ENCODE data around the gene P2RY6. TPM values are rescaled to one million over a fixed set of nuclear protein-coding genes. Genes with fewer than 3 reads are reported as not detected.

The P2RY6 gene
- total and polyA plus RNA-seq, 10 of the 15 experiments (the other 5 are each of a cell fraction or from before 2014, with no cell fraction given) = 0.05 to 0.90 (median 0.22) TPM; not detected in 4

GRCh38 chr11:73335204-73335923 lies 63.2 kb downstream of the P2RY6 start:
- Histone ChIP-seq H4K20me1 (ENCODE audit: control insufficient read depth, insufficient read depth) (no peaks in the 10 kb centered on the region), H3K4me3 (no peak overlapping the region), H2AFZ (ENCODE audit: control insufficient read depth, low read depth, low read length) (no peak overlapping the region; the same call in 1 of the 2 replicates), H3K27me3 (replicated peaks in 1 of 2; ENCODE audit: control insufficient read depth in 2 of 2, insufficient read depth in 2 of 2, low read length in 1 of 2) (no peaks in the 10 kb centered on the region), H3K4me1 (ENCODE audit: control insufficient read depth, insufficient read depth, low read length) (peaks cover 14% of the 10 kb centered on the region), H3K4me2 (ENCODE audit: control insufficient read depth, insufficient read depth) (no peak overlapping the region; the same call in 1 of the 2 replicates), H3K27ac (ENCODE audit: control insufficient read depth, insufficient read depth) (0 out of 2 replicates have a peak overlapping the region, but pooled peaks have one; percentile 40), H3K9me3 (replicated peaks; ENCODE audit: control insufficient read depth, insufficient read depth, low read length) (no peaks in the 10 kb centered on the region), H3K9ac (ENCODE audit: control insufficient read depth, insufficient read depth, low read length) (peak overlapping the region; percentile 32; the same call in 1 of the 2 replicates), H3K79me2 (ENCODE audit: control insufficient read depth, insufficient read depth, low read length) (no peaks in the 10 kb centered on the region), H3K36me3 (ENCODE audit: control insufficient read depth in 2 of 2, insufficient read depth in 2 of 2, low read length in 1 of 2) (0 out of 4 replicates have a peak, but pooled peaks cover 0 to 2% of the 10 kb centered on the region in 2 experiments)
- WGBS (ENCODE audit: insufficient coverage, insufficient replicate concordance, low lambda C conversion rate, missing lambda C conversion rate) = 25% methylated on average over 3 of the region's 4 CpGs
- DNase-seq (ENCODE audit: low read depth, low spot score) (no peak), FAIRE-seq (peak; percentile 49), ATAC-seq (peak; percentile 78)
- intact Hi-C loops (cut with micrococcal nuclease; ENCODE audit: unreplicated experiment) (loop anchor here (1.0 to 2.0 kb wide), 4 partner anchors 28 to 151 kb away; no protein-coding TSS in a partner anchor), in situ Hi-C loops (cut with MboI) (loop anchor here (5.0 kb wide), 1 partner anchor 43 kb away; no protein-coding TSS in a partner anchor)
- ChIA-PET SMC1A (ENCODE audit: uncharacterized antibody, unreplicated experiment) (interaction anchor here (0.5 to 6.2 kb wide), 17 partner anchors 8 to 354 kb away, joined by 3 to 134 read pairs (median 6); partner anchors contain the start of gene ARHGEF17), RAD21 (ENCODE audit: unreplicated experiment) (interaction anchor here (0.5 to 6.2 kb wide), 25 partner anchors 10 to 448 kb away, joined by 3 to 227 read pairs (median 4); partner anchors contain the start of gene ARHGEF17), CTCF (interaction anchor here (0.5 to 9.3 kb wide), 43 partner anchors 8 to 865 kb away, joined by 3 to 326 read pairs (median 4); partner anchors contain the start of gene ARHGEF17), POLR2A (interaction anchor here (0.6 to 3.0 kb wide), 7 partner anchors 8 to 178 kb away, joined by 3 to 26 read pairs (median 5); partner anchors contain the start of gene ARHGEF17)
- no TSS peak for BruUV-seq (replicated peaks)
- TF ChIP-seq ASH2L (IDR thresholded peaks at IDR 0.05; ENCODE audit: borderline replicate concordance, low read depth) (no peak), FOXK2 (IDR thresholded peaks at IDR 0.05) (no peak), YY1 (IDR thresholded peaks at IDR 0.05; ENCODE audit: low read depth, low read length) (peak; percentile 75), TCF7 (IDR thresholded peaks at IDR 0.05; ENCODE audit: borderline replicate concordance) (no peak), BCLAF1 (IDR thresholded peaks at IDR 0.05) (no peak), BMI1 (IDR thresholded peaks at IDR 0.05; ENCODE audit: borderline replicate concordance) (no peak), ATF3 (IDR thresholded peaks at IDR 0.05; ENCODE audit: borderline replicate concordance, extremely low read depth, low read depth, low read length) (no peak), TCF12 (IDR thresholded peaks at IDR 0.05; ENCODE audit: low read depth, low read length) (no peak), CHD4 (IDR thresholded peaks at IDR 0.05) (no peak), SPI1 (IDR thresholded peaks at IDR 0.05; ENCODE audit: borderline replicate concordance, insufficient read depth, low read depth, low read length) (peak; percentile 38; the same call in 1 of the 2 replicates), TCF3 (IDR thresholded peaks at IDR 0.05; ENCODE audit: borderline replicate concordance, insufficient read depth, low read depth, low read length) (no peak), CHD2 (IDR thresholded peaks at IDR 0.05; ENCODE audit: borderline replicate concordance, low read depth, low read length) (no peak), EGR1 (IDR thresholded peaks at IDR 0.05; ENCODE audit: borderline replicate concordance in 1 of 2, low read depth in 2 of 2, low read length in 2 of 2) (no peak), ZNF217 (IDR thresholded peaks at IDR 0.05) (no peak), ZNF622 (IDR thresholded peaks at IDR 0.05) (no peak), PML (IDR thresholded peaks at IDR 0.05; ENCODE audit: low read length) (no peak), RBBP5 (conservative IDR thresholded peaks at IDR 0.05) (no peak), FOS (IDR thresholded peaks at IDR 0.05; ENCODE audit: borderline replicate concordance, extremely low read depth, insufficient read length) (no peak), BHLHE40 (IDR thresholded peaks at IDR 0.05; ENCODE audit: borderline replicate concordance in 1 of 2, low read depth in 2 of 2, low read length in 1 of 2) (peak in 1 of 2 experiments; percentile 70; a peak in 2 of 4 replicates)
